GM10248 (cell line): ENCODE results near the gene TPM1.
A peak's percentile ranks its signal among the peaks of the same experiment; 100 is the strongest.
"Not testable (repeated sequence)": the region's sequence is repeated elsewhere in the genome, so short reads cannot be mapped to it uniquely, and the experiment has no call there.

ENCODE experiments used
- CTCF ChIA-PET: fragments of 300-600 bp; sonication (Branson Sonifier 250); formaldehyde crosslinking; extraction: SDS; loops from one replicate; lab custom pipeline; 2021; ENCODE audit warnings: antibody characterized with exemption; lab: Yijun Ruan, JAX
- POLR2A ChIA-PET: fragments of 350-650 bp; sonication (Branson Sonifier 250); formaldehyde crosslinking; extraction: SDS; loops from one replicate; lab custom pipeline; 2020; ENCODE audit warnings: antibody characterized with exemption; lab: Yijun Ruan, JAX
- DNase-seq: peaks from one replicate; pipeline ENCODE4 v3.0.0; 2012; ENCODE audit errors: extremely low spot score
- TF ChIP-seq, protein P1 (sequence below): IDR thresholded peaks from 2 replicates; pipeline ENCODE4 v1.5.1; 2012; ENCODE audit warnings: mild to moderate bottlenecking, low read depth; ENCODE audit errors: extremely low read depth, missing control alignments, control extremely low read depth

TPM1 gene

DNA sequence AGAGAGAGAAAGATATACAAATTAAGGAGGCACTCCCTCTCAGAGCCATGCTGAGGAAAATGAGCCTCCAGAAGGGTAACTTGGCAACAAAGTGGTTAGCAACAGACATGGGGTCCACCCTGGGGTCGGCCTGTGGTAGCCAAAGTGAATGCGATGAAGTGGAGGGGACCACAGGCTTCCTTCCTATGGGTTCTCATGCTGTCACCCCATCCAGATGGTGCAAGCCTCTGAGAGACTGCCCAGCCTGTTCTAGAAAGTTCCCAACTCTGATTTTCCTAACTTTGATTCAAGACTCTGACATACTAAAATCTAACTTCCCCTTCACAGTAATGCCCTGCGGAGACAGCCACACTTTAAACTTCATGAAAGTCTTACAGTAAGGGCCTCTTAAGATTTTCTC is 60.9 kb downstream of the TPM1 start:
- POLR2A ChIA-PET, result no interaction called here
- TF ChIP-seq, protein P1, sequence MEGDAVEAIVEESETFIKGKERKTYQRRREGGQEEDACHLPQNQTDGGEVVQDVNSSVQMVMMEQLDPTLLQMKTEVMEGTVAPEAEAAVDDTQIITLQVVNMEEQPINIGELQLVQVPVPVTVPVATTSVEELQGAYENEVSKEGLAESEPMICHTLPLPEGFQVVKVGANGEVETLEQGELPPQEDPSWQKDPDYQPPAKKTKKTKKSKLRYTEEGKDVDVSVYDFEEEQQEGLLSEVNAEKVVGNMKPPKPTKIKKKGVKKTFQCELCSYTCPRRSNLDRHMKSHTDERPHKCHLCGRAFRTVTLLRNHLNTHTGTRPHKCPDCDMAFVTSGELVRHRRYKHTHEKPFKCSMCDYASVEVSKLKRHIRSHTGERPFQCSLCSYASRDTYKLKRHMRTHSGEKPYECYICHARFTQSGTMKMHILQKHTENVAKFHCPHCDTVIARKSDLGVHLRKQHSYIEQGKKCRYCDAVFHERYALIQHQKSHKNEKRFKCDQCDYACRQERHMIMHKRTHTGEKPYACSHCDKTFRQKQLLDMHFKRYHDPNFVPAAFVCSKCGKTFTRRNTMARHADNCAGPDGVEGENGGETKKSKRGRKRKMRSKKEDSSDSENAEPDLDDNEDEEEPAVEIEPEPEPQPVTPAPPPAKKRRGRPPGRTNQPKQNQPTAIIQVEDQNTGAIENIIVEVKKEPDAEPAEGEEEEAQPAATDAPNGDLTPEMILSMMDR, result no peak
- CTCF ChIA-PET, result interaction anchor here (1.4 kb wide), 1 partner anchor 9 kb away, joined by 3 read pairs; no protein-coding TSS in a partner anchor

DNA sequence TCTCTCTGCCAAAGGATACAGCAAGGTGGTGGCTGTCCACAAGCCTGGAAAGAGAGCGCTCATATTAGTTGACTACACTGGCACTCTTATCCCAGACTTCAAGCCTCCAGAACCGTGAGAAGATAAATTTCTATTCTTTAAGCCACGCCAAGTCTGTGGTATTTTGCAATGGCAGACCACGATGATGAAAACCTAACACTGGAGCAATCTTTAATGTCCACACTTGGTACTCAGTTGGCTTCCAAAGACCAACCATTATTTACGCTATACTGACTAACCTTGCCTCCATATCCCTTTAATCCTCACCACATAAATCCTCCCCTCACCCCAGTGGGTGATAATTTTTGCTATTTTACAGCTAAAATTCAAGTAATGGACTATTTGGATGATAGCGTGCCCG is 62.2 kb downstream of the TPM1 start:
- TF ChIP-seq, protein P1, result no peak
- POLR2A ChIA-PET, result no interaction called here
- DNase-seq, result no peak
- CTCF ChIA-PET, result interaction anchor here (1.4 to 1.8 kb wide), 2 partner anchors 10 to 18 kb away, joined by 3 to 6 read pairs; no protein-coding TSS in a partner anchor

More for the DNA sequence above, 60.9 kb downstream of the TPM1 start:
- no peak for DNase-seq

DNA sequence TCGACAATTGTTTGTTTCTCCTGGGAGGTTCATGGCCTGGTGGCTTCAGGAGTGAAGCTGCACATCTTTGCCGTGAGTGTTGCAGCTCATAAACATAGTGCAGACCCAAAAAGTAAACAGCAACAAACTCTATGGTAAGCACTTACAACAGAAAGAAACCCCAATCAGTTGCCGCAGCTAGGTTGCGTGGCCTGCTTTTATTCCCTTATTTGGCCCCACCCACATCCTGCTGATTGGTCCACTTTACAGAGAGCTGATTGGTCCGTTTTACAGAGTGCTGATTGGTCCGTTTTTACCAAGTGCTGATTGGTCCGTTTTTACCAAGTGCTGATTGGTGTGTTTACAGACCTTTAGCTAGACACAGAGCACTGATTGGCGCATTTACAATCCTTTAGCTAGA is 62.8 kb downstream of the TPM1 start:
- DNase-seq, POLR2A ChIA-PET: not testable (repeated sequence)
- CTCF ChIA-PET, result interaction anchor here (1.8 kb wide), 1 partner anchor 19 kb away, joined by 6 read pairs; no protein-coding TSS in a partner anchor

DNA sequence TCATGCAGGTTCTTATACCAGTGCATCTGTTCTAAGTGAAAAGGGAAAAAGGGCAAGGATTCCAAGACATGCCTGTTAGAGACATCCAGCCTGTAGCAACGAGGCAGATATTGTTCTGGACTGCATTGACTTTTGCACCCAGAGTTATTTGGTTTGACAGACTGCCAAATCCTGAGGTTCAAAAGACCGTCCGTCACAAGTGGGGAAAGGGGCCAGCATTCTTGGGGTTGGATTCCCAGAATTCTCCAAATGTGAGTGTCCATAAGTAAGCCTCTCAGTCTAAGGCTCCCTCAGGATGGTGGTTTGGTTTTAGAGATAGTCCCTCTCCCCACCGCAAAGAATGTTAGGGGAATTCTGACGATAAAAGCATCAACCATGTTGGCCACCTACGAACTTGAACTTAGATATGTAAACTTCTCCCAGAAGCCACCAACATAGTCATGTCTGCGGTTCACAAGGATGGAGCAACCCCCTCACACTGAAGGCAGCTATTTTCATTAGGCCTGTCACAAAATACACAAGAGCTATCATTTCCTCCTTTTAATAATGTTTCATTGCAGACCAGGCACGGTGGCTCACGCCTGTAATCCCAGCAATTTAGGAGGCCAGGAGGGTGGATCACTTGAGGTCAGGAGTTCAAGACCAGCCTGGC is 65.5 kb downstream of the TPM1 start:
- DNase-seq, result no peak
- TF ChIP-seq, protein P1, result no peak
- CTCF ChIA-PET, result interaction anchor here (1.3 kb wide), 1 partner anchor 42 kb away, joined by 3 read pairs; no protein-coding TSS in a partner anchor
- POLR2A ChIA-PET, result no interaction called here

DNA sequence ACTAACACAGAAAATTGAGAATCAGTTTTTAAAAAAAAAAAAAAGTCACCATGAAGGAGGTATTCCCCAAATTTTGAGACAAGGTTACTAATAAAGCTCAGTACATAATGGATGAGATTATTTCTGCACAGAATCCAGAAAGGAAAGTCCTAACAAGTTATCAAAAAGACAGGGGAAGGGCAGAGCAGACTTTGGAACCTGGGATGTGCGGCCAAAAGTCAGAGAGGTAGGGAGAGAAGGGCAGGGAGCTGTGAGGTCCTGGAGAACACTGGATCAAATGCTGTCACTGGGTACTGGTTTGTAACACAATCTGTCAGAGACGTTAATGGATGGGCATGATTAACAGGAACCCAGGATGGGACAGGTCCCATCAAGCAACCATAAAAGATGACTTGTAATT is 67.0 kb downstream of the TPM1 start:
- peak; percentile 2 for DNase-seq
- TF ChIP-seq, protein P1, result no peak
- ChIA-PET CTCF (interaction anchor here (1.3 kb wide), 1 partner anchor 43 kb away, joined by 3 read pairs; no protein-coding TSS in a partner anchor), POLR2A (no interaction called here)

DNA sequence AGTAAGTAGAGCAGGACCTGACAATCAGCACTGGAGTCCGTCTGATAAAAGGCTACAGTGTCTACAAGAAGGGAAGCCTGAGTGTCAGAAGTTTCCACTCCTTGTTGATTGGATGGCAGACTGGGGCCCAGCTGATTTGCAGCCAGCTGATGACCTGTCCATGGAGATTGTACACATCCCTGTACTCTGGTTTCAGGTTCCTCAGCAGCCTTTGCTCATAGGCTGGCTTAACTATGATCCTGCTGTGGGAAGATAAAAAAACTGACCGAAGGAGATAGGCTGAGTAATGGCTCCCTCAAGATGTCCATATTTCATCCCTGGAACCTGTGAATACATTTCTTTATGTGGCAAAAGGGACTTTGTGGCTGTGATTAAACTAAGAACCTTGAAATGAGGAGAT is 67.4 kb downstream of the TPM1 start:
- POLR2A ChIA-PET, result no interaction called here

More for the DNA sequence above, 67.4 kb downstream of the TPM1 start:
- DNase-seq, result no peak
- TF ChIP-seq, protein P1, result no peak
- CTCF ChIA-PET, result interaction anchor here (2.0 kb wide), 1 partner anchor 10 kb away, joined by 8 read pairs; no protein-coding TSS in a partner anchor
